ENCODE data around the gene TAB2. TPM values are rescaled to one million over a fixed set of nuclear protein-coding genes. Genes with fewer than 3 reads are reported as not detected.
A peak's percentile ranks its signal among the peaks of the same experiment; 100 is the strongest.

The TAB2 gene
- total and polyA plus RNA-seq, 2 donors (not counting 1 experiment from before 2014, with no cell fraction given): 31.6 to 88.5 TPM

GRCh38 chr6:149450679-149451375 lies 133.3 kb downstream of the TAB2 start:
- Histone ChIP-seq H2AFZ (ENCODE audit: insufficient read depth, low read depth, low read length, poor library complexity, severe bottlenecking) (peak overlapping the region; percentile 2), H4K20me1 (ENCODE audit: control insufficient read depth, insufficient read depth, low read length, poor library complexity, severe bottlenecking) (peaks cover 28% of the 10 kb centered on the region), H3K27ac (ENCODE audit: low read length in 2 of 2) (no peak overlapping the region), H3K79me2 (ENCODE audit: control insufficient read depth, insufficient read depth, low read length) (peaks cover 15% of the 10 kb centered on the region), H3K4me2 (replicated peaks; ENCODE audit: low read depth, low read length, poor library complexity, severe bottlenecking) (peak overlapping the region; percentile 43), H3K36me3 (replicated peaks in 1 of 2; ENCODE audit: control extremely low read depth in 1 of 2, control insufficient read depth in 1 of 2, extremely low read depth in 1 of 2, insufficient read depth in 2 of 2, low read length in 1 of 2) (peaks cover 1 to 70% of the 10 kb centered on the region in 2 experiments), H3K4me3 (ENCODE audit: control extremely low read depth in 1 of 5, extremely low read depth in 1 of 5, insufficient read depth in 1 of 5, low read depth in 2 of 5, low read length in 4 of 5) (no peak overlapping the region), H3K27me3 (replicated peaks in 1 of 4; ENCODE audit: control extremely low read depth in 1 of 4, control insufficient read depth in 3 of 4, insufficient read depth in 4 of 4, low read length in 3 of 4) (no peaks in the 10 kb centered on the region), H3K9ac (ENCODE audit: low read length) (no peak overlapping the region), H3K4me1 (ENCODE audit: control insufficient read depth in 2 of 2, insufficient read depth in 2 of 2, low read length in 2 of 2) (no peaks in the 10 kb centered on the region), H3K9me3 (ENCODE audit: control extremely low read depth in 1 of 3, control insufficient read depth in 2 of 3, insufficient read depth in 1 of 3, low read length in 2 of 3) (peaks cover 0 to 2% (median 0%) of the 10 kb centered on the region in 3 donors)
- TF ChIP-seq CTCF (IDR thresholded peaks at IDR 0.05): no peak
- WGBS (ENCODE audit: insufficient coverage): 62% methylated on average over 89 of the region's 89 CpGs
- no peaks in the 10 kb centered on the region for H3K27me3 Mint-ChIP-seq
- DNase-seq (no peak), ATAC-seq (ENCODE audit: low read depth) (no peak)
- peak overlapping the region; percentile 59 for H3K27ac Mint-ChIP-seq
- no peaks in the 10 kb centered on the region for H3K9me3 Mint-ChIP-seq (ENCODE audit: insufficient read depth)
- no peak overlapping the region for H3K4me3 Mint-ChIP-seq
- CTCF ChIA-PET: interaction anchor here (1.2 to 1.4 kb wide), 2 partner anchors 19 to 66 kb away, joined by 4 to 7 read pairs; no protein-coding TSS in a partner anchor
- intact Hi-C loops (cut with micrococcal nuclease): no loop called here
- peaks cover 14% of the 10 kb centered on the region for H3K4me1 Mint-ChIP-seq
- POLR2A ChIA-PET: interaction anchor here (1.2 kb wide), 1 partner anchor 17 kb away, joined by 3 read pairs; no protein-coding TSS in a partner anchor

GRCh38 chr6:149451376-149452036 lies 134.0 kb downstream of the TAB2 start:
- ATAC-seq (ENCODE audit: low read depth): peak; percentile 28
- Histone ChIP-seq H3K4me1 (ENCODE audit: control insufficient read depth in 2 of 2, insufficient read depth in 2 of 2, low read length in 2 of 2) (no peaks in the 10 kb centered on the region), H3K36me3 (replicated peaks in 1 of 2; ENCODE audit: control extremely low read depth in 1 of 2, control insufficient read depth in 1 of 2, extremely low read depth in 1 of 2, insufficient read depth in 2 of 2, low read length in 1 of 2) (peaks cover 1 to 76% of the 10 kb centered on the region in 2 experiments), H3K4me3 (ENCODE audit: control extremely low read depth in 1 of 5, extremely low read depth in 1 of 5, insufficient read depth in 1 of 5, low read depth in 2 of 5, low read length in 4 of 5) (no peak overlapping the region), H3K79me2 (ENCODE audit: control insufficient read depth, insufficient read depth, low read length) (peaks cover 18% of the 10 kb centered on the region), H3K9me3 (ENCODE audit: control extremely low read depth in 1 of 3, control insufficient read depth in 2 of 3, insufficient read depth in 1 of 3, low read length in 2 of 3) (peaks cover 0 to 2% (median 0%) of the 10 kb centered on the region in 3 donors), H3K27ac (ENCODE audit: low read length in 2 of 2) (no peak overlapping the region), H3K27me3 (replicated peaks in 1 of 4; ENCODE audit: control extremely low read depth in 1 of 4, control insufficient read depth in 3 of 4, insufficient read depth in 4 of 4, low read length in 3 of 4) (no peaks in the 10 kb centered on the region), H3K9ac (ENCODE audit: low read length) (no peak overlapping the region), H4K20me1 (ENCODE audit: control insufficient read depth, insufficient read depth, low read length, poor library complexity, severe bottlenecking) (peaks cover 28% of the 10 kb centered on the region), H2AFZ (ENCODE audit: insufficient read depth, low read depth, low read length, poor library complexity, severe bottlenecking) (no peak overlapping the region), H3K4me2 (replicated peaks; ENCODE audit: low read depth, low read length, poor library complexity, severe bottlenecking) (peak overlapping the region; percentile 43)
- H3K4me1 Mint-ChIP-seq: peaks cover 14% of the 10 kb centered on the region
- TF ChIP-seq CTCF (IDR thresholded peaks at IDR 0.05): no peak
- no peak for TF ChIP-seq EZH2 (IDR thresholded peaks at IDR 0.05; ENCODE audit: borderline replicate concordance, insufficient read depth, low read depth, low read length, poor library complexity, severe bottlenecking)
- H3K9me3 Mint-ChIP-seq (ENCODE audit: insufficient read depth): no peaks in the 10 kb centered on the region
- CTCF ChIA-PET: interaction anchor here (0.8 to 1.7 kb wide), 4 partner anchors 16 to 65 kb away, joined by 3 to 7 read pairs (median 4); no protein-coding TSS in a partner anchor
- no peak overlapping the region for H3K4me3 Mint-ChIP-seq
- H3K27me3 Mint-ChIP-seq: no peaks in the 10 kb centered on the region
- 78% methylated on average over 42 of the region's 47 CpGs for WGBS (ENCODE audit: insufficient coverage)
- intact Hi-C loops (cut with micrococcal nuclease): loop anchor here (2.0 kb wide), 1 partner anchor 17 kb away; no protein-coding TSS in a partner anchor
- H3K27ac Mint-ChIP-seq: peak overlapping the region; percentile 67
- DNase-seq: no peak
- POLR2A ChIA-PET: interaction anchor here (1.2 kb wide), 1 partner anchor 17 kb away, joined by 3 read pairs; no protein-coding TSS in a partner anchor
